ENCODE results near the gene EHMT2. TPM values are rescaled to one million over a fixed set of nuclear protein-coding genes. Genes with fewer than 3 reads are reported as not detected.

The EHMT2 gene
- total and polyA plus RNA-seq, 4 donors = 7.9 to 21.4 (median 10.6) TPM

GRCh38 chr6:31836047-31836473 lies 61.4 kb downstream of the EHMT2 start:
- H3K4me1 ChIP-seq (ENCODE audit: control insufficient read depth in 4 of 4, insufficient read depth in 4 of 4, low read length in 3 of 4) = peaks cover 5 to 29% (median 26%) of the 10 kb centered on the region in 4 donors
- no peak for DNase-seq (ENCODE audit: low spot score)
- peak overlapping the region; percentile 7 to 99 (median 99) for H3K4me3 ChIP-seq (ENCODE audit: low read depth in 1 of 3, low read length in 3 of 3)

GRCh38 chr6:31834367-31835250 lies 62.9 kb downstream of the EHMT2 start:
- WGBS = under 1% methylated on average over 59 of the region's 59 CpGs
- peaks cover 9 to 25% (median 18%) of the 10 kb centered on the region in 4 donors for H3K36me3 ChIP-seq (ENCODE audit: control insufficient read depth in 4 of 4, insufficient read depth in 3 of 4, low read depth in 1 of 4, low read length in 3 of 4)
- H3K4me1 ChIP-seq (ENCODE audit: control insufficient read depth in 4 of 4, insufficient read depth in 4 of 4, low read length in 3 of 4) = peaks cover 5 to 33% (median 30%) of the 10 kb centered on the region in 4 donors
- peak; percentile 86 for DNase-seq (ENCODE audit: low spot score)
- TF ChIP-seq FOXA1 (IDR thresholded peaks at IDR 0.05) (no peak), GABPA (IDR thresholded peaks at IDR 0.05 in 1 of 2, conservative IDR thresholded peaks at IDR 0.05 in 1 of 2) (peak in 1 of 2 donors; percentile 62), ATF3 (IDR thresholded peaks at IDR 0.05) (no peak), SP1 (IDR thresholded peaks at IDR 0.05) (peak; percentile 89), HNF4G (IDR thresholded peaks at IDR 0.05) (no peak), FOXA2 (IDR thresholded peaks at IDR 0.05) (peak; percentile 17), NR2F2 (IDR thresholded peaks at IDR 0.05) (peak; percentile 55), JUND (IDR thresholded peaks at IDR 0.05) (peak in 1 of 2 donors; percentile 3), RAD21 (IDR thresholded peaks at IDR 0.05) (peak; percentile 33 to 43), HNF4A (conservative IDR thresholded peaks at IDR 0.05) (peak; percentile 4 to 75), REST (IDR thresholded peaks at IDR 0.05) (peak; percentile 95), EGR1 (IDR thresholded peaks at IDR 0.05; ENCODE audit: low read depth in 2 of 2) (peak in 1 of 2 donors; percentile 24), RXRA (IDR thresholded peaks at IDR 0.05) (peak; percentile 70 to 72), YY1 (IDR thresholded peaks at IDR 0.05) (peak; percentile 98), TAF1 (conservative IDR thresholded peaks at IDR 0.05) (peak; percentile 95)
- TF ChIP-seq, protein P1, sequence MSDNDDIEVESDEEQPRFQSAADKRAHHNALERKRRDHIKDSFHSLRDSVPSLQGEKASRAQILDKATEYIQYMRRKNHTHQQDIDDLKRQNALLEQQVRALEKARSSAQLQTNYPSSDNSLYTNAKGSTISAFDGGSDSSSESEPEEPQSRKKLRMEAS (IDR thresholded peaks at IDR 0.05) = peak; percentile 75
- TF ChIP-seq, protein P2, sequence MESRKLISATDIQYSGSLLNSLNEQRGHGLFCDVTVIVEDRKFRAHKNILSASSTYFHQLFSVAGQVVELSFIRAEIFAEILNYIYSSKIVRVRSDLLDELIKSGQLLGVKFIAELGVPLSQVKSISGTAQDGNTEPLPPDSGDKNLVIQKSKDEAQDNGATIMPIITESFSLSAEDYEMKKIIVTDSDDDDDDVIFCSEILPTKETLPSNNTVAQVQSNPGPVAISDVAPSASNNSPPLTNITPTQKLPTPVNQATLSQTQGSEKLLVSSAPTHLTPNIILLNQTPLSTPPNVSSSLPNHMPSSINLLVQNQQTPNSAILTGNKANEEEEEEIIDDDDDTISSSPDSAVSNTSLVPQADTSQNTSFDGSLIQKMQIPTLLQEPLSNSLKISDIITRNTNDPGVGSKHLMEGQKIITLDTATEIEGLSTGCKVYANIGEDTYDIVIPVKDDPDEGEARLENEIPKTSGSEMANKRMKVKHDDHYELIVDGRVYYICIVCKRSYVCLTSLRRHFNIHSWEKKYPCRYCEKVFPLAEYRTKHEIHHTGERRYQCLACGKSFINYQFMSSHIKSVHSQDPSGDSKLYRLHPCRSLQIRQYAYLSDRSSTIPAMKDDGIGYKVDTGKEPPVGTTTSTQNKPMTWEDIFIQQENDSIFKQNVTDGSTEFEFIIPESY (IDR thresholded peaks at IDR 0.05) = peak; percentile 82
- TF ChIP-seq, protein P3, sequence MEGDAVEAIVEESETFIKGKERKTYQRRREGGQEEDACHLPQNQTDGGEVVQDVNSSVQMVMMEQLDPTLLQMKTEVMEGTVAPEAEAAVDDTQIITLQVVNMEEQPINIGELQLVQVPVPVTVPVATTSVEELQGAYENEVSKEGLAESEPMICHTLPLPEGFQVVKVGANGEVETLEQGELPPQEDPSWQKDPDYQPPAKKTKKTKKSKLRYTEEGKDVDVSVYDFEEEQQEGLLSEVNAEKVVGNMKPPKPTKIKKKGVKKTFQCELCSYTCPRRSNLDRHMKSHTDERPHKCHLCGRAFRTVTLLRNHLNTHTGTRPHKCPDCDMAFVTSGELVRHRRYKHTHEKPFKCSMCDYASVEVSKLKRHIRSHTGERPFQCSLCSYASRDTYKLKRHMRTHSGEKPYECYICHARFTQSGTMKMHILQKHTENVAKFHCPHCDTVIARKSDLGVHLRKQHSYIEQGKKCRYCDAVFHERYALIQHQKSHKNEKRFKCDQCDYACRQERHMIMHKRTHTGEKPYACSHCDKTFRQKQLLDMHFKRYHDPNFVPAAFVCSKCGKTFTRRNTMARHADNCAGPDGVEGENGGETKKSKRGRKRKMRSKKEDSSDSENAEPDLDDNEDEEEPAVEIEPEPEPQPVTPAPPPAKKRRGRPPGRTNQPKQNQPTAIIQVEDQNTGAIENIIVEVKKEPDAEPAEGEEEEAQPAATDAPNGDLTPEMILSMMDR (IDR thresholded peaks at IDR 0.05; ENCODE audit: low read depth, low read length, missing input control) = no peak
- no peaks in the 10 kb centered on the region for H3K9me3 ChIP-seq (ENCODE audit: control insufficient read depth in 4 of 4, low read length in 3 of 4)
- peak overlapping the region; percentile 95 to 99 for H3K27ac ChIP-seq (ENCODE audit: low read depth in 1 of 2, low read length in 2 of 2)
- H3K4me3 ChIP-seq (ENCODE audit: low read depth in 1 of 3, low read length in 3 of 3) = peak overlapping the region; percentile 98 to 99 (median 99)
- no peaks in the 10 kb centered on the region for H3K27me3 ChIP-seq (ENCODE audit: control insufficient read depth in 4 of 4, insufficient read depth in 4 of 4, low read length in 3 of 4)
- H3K9ac ChIP-seq (ENCODE audit: low read depth in 1 of 2, low read length in 2 of 2) = peak overlapping the region; percentile 75 to 84

More at GRCh38 chr6:31836047-31836473, 61.4 kb downstream of the EHMT2 start:
- H3K9me3 ChIP-seq (ENCODE audit: control insufficient read depth in 4 of 4, low read length in 3 of 4) = no peaks in the 10 kb centered on the region
- 21% methylated on average over 14 of the region's 14 CpGs for WGBS
- peak overlapping the region in 1 of 2 donors; percentile 16 for H3K9ac ChIP-seq (ENCODE audit: low read depth in 1 of 2, low read length in 2 of 2)
- peak in 1 of 2 donors; percentile 3 for TF ChIP-seq HNF4A (conservative IDR thresholded peaks at IDR 0.05)
- TF ChIP-seq HNF4G (IDR thresholded peaks at IDR 0.05) = no peak
- peak overlapping the region; percentile 14 to 46 for H3K27ac ChIP-seq (ENCODE audit: low read depth in 1 of 2, low read length in 2 of 2)
- H3K27me3 ChIP-seq (ENCODE audit: control insufficient read depth in 4 of 4, insufficient read depth in 4 of 4, low read length in 3 of 4) = no peaks in the 10 kb centered on the region
- H3K36me3 ChIP-seq (ENCODE audit: control insufficient read depth in 4 of 4, insufficient read depth in 3 of 4, low read depth in 1 of 4, low read length in 3 of 4) = peaks cover 17 to 37% (median 25%) of the 10 kb centered on the region in 4 donors

Measured in liver (tissue), 9 donors.